H9 (cell line): ENCODE measurements around the gene ANTXR2. TPM values are rescaled to one million over a fixed set of nuclear protein-coding genes. Genes with fewer than 3 reads are reported as not detected.

Experiments used
- DNase-seq: peaks from one replicate; pipeline ENCODE4 v3.0.0-alpha.2; 2017
- H2AFZ ChIP-seq: one replicate; pipeline ENCODE4 v1.6.1; 2013; ENCODE audit warnings: mild to moderate bottlenecking, low read length, control low read depth, moderate library complexity
- H2AK5ac ChIP-seq: 2 replicates; pipeline ENCODE4 v1.6.1; 2013; ENCODE audit warnings: low read length, control low read depth, mixed read lengths; ENCODE audit not compliant: insufficient read length
- H2BK120ac ChIP-seq: one replicate; pipeline ENCODE4 v1.6.1; 2013; ENCODE audit warnings: low read depth, mild to moderate bottlenecking, low read length, control low read depth, inconsistent platforms; ENCODE audit not compliant: poor library complexity, severe bottlenecking
- H2BK12ac ChIP-seq: 2 replicates; pipeline ENCODE4 v1.6.1; 2013; ENCODE audit warnings: low read length, control low read depth, mixed read lengths, low read depth; ENCODE audit not compliant: insufficient read length
- H2BK15ac ChIP-seq: 2 replicates; pipeline ENCODE4 v1.6.1; 2013; ENCODE audit warnings: low read depth, low read length, control low read depth
- H2BK20ac ChIP-seq: one replicate; pipeline ENCODE4 v1.6.1; 2013; ENCODE audit warnings: low read depth, mild to moderate bottlenecking, low read length, control low read depth, inconsistent platforms; ENCODE audit not compliant: poor library complexity, severe bottlenecking
- H2BK5ac ChIP-seq: 2 replicates; pipeline ENCODE4 v1.6.1; 2013; ENCODE audit warnings: low read length, control low read depth, mixed read lengths; ENCODE audit not compliant: insufficient read length
- H3K14ac ChIP-seq: 2 replicates; pipeline ENCODE4 v1.6.1; 2013; ENCODE audit warnings: low read length, control low read depth; ENCODE audit not compliant: insufficient read depth
- H3K18ac ChIP-seq: 2 replicates; pipeline ENCODE4 v1.6.1; 2013; ENCODE audit warnings: low read depth, mild to moderate bottlenecking, mixed read lengths, low read length, control low read depth; ENCODE audit not compliant: insufficient read length
- H3K23ac ChIP-seq: 2 replicates; pipeline ENCODE4 v1.6.1; 2013; ENCODE audit warnings: low read length, control low read depth, mixed read lengths, low read depth; ENCODE audit not compliant: insufficient read length
- H3K23me2 ChIP-seq: 2 replicates; pipeline ENCODE4 v1.6.1; 2013; ENCODE audit warnings: low read depth, mild to moderate bottlenecking, mixed read lengths, low read length, control low read depth; ENCODE audit not compliant: insufficient read length, poor library complexity, severe bottlenecking
- H3K27ac ChIP-seq: 2 replicates; pipeline ENCODE4 v1.5.1; 2013; ENCODE audit warnings: low read length, control low read depth, mixed read lengths, low read depth; ENCODE audit not compliant: insufficient read length
- H3K27me3 ChIP-seq: 2 replicates; pipeline ENCODE4 v1.6.1; 2013; ENCODE audit warnings: low read length, control low read depth, inconsistent platforms; ENCODE audit not compliant: insufficient read depth
- H3K4ac ChIP-seq: 2 replicates; pipeline ENCODE4 v1.6.1; 2013; ENCODE audit warnings: low read depth, mild to moderate bottlenecking, control low read depth, inconsistent platforms, low read length, moderate library complexity
- H3K4me1 ChIP-seq: 2 replicates; pipeline ENCODE4 v1.6.1; 2013; ENCODE audit warnings: low read length, control low read depth, inconsistent platforms; ENCODE audit not compliant: insufficient read depth
- H3K4me2 ChIP-seq: 2 replicates; pipeline ENCODE4 v1.6.1; 2013; ENCODE audit warnings: low read length, control low read depth, mixed read lengths; ENCODE audit not compliant: insufficient read length, insufficient read depth
- H3K56ac ChIP-seq: 2 replicates; pipeline ENCODE4 v1.6.1; 2013; ENCODE audit warnings: low read depth, mild to moderate bottlenecking, mixed read lengths, low read length, control low read depth; ENCODE audit not compliant: insufficient read length
- H3K79me1 ChIP-seq: 2 replicates; pipeline ENCODE4 v1.6.1; 2013; ENCODE audit warnings: low read depth, mild to moderate bottlenecking, moderate library complexity, low read length, control low read depth, inconsistent platforms; ENCODE audit not compliant: insufficient read depth, poor library complexity, severe bottlenecking
- H3K79me2 ChIP-seq: 2 replicates; pipeline ENCODE4 v1.6.1; 2013; ENCODE audit warnings: low read length, control low read depth, inconsistent platforms; ENCODE audit not compliant: insufficient read depth
- H3K9ac ChIP-seq: 2 replicates; pipeline ENCODE4 v1.6.1; 2013; ENCODE audit warnings: low read length, control low read depth, mixed read lengths; ENCODE audit not compliant: insufficient read length; ENCODE audit errors: extremely low read depth
- H3K9me3 ChIP-seq: one replicate; pipeline ENCODE4 v1.6.1; 2013; ENCODE audit warnings: low read depth, low read length, inconsistent platforms; ENCODE audit not compliant: control insufficient read depth
- H3T11ph ChIP-seq: one replicate; pipeline ENCODE4 v1.6.1; 2013; ENCODE audit warnings: mild to moderate bottlenecking, low read length, control low read depth, inconsistent platforms
- H4K20me1 ChIP-seq: one replicate; pipeline ENCODE4 v1.6.1; 2013; ENCODE audit not compliant: control insufficient read depth, insufficient read length, insufficient read depth
- H4K5ac ChIP-seq: 2 replicates; pipeline ENCODE4 v1.6.1; 2013; ENCODE audit warnings: low read depth, mild to moderate bottlenecking, mixed read lengths, low read length, control low read depth; ENCODE audit not compliant: insufficient read length
- H4K8ac ChIP-seq: replicated peaks from 2 replicates; pipeline ENCODE4 v1.6.1; 2013; ENCODE audit warnings: low read length, control low read depth, mixed read lengths, low read depth; ENCODE audit not compliant: insufficient read length
- H4K91ac ChIP-seq: 2 replicates; pipeline ENCODE4 v1.6.1; 2013; ENCODE audit warnings: low read depth, mild to moderate bottlenecking, moderate library complexity, mixed read lengths, low read length, control low read depth; ENCODE audit not compliant: insufficient read length
- H3K27ac Mint-ChIP-seq, 3 experiments: 2 replicates in 2 of 3; 3 replicates in 1 of 3; pipeline ENCODE4 v1.8.0; 2020 to 2021; ENCODE audit warnings: mixed read lengths in 3 of 3, mild to moderate bottlenecking in 1 of 3, moderate library complexity in 1 of 3
- H3K27me3 Mint-ChIP-seq: 2 replicates; pipeline ENCODE4 v1.8.0; 2021; ENCODE audit warnings: low read depth, mild to moderate bottlenecking, moderate library complexity, mixed read lengths
- H3K36me3 Mint-ChIP-seq, 3 experiments: 2 replicates in 2 of 3; 3 replicates in 1 of 3; pipeline ENCODE4 v1.8.0; 2020 to 2021; ENCODE audit warnings: low read depth in 3 of 3, mixed read lengths in 3 of 3; ENCODE audit not compliant: insufficient read depth in 1 of 3
- H3K4me1 Mint-ChIP-seq, 2 experiments: 2 replicates each; pipeline ENCODE4 v1.8.0; 2020; ENCODE audit warnings: mixed read lengths in 2 of 2
- H3K4me3 Mint-ChIP-seq, 2 experiments: 2 replicates in 1 of 2; 3 replicates in 1 of 2; pipeline ENCODE4 v1.8.0; 2020 to 2021; ENCODE audit warnings: mild to moderate bottlenecking in 2 of 2, mixed read lengths in 2 of 2, moderate library complexity in 1 of 2
- H3K9me3 Mint-ChIP-seq, 2 experiments: 2 replicates in 1 of 2; 3 replicates in 1 of 2; pipeline ENCODE4 v1.8.0; 2020; ENCODE audit warnings: mild to moderate bottlenecking in 2 of 2, mixed read lengths in 2 of 2, moderate library complexity in 1 of 2
- WGBS: extraction: QIAGEN DNeasy Blood & Tissue Kit; methylation state at CpG from one replicate; pipeline ENCODE4 v1.1.7; 2013; ENCODE audit warnings: missing lambda C conversion rate, low lambda C conversion rate, mixed read lengths; ENCODE audit not compliant: insufficient read length; ENCODE audit errors: extremely low coverage; 5-methylcytosine and 5-hydroxymethylcytosine counted together
- total RNA-seq: library from RNA; stranded (reverse); gene quantifications from 2 replicates; pipeline ENCODE4 v1.2.1, GENCODE V29; 2021
- TF ChIP-seq, protein P1 (sequence below): fragments of 200-600 bp; sonication (generic); conservative IDR thresholded peaks from 3 replicates; pipeline ENCODE4 v1.8.0; 2021; ENCODE audit warnings: antibody characterized with exemption, mild to moderate bottlenecking

The ANTXR2 gene
- total RNA-seq, 1 experiment from 2014 or later, result 4.7 TPM

DNA sequence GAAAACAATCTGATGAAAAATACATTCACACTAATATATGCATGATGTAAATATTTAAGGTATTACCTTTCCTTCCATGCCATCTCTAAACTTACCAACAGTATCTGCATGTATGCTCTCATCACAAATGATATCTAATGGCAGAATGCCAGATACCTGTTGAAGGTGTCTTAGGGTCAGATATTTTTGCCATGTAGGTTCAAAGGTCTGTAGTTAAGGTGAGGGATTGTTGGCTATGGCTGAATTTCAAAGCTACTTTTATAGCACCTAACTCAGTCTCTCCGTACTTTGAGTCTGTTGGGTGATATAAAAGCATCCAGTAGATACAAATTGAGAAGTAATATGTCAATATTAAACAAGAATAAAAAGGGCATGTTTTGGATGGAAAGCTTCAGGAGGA lies 19.8 kb upstream of the ANTXR2 start:
- Histone ChIP-seq H3K79me1 (no peaks in the 10 kb centered on the region), H3K27me3 (no peaks in the 10 kb centered on the region), H4K8ac (no peak overlapping the region), H3K23ac (no peak overlapping the region), H3K79me2 (no peaks in the 10 kb centered on the region), H2AFZ (no peak overlapping the region), H3K4me2 (no peak overlapping the region), H3K27ac (no peak overlapping the region), H4K91ac (no peak overlapping the region), H3K9me3 (no peaks in the 10 kb centered on the region), H4K5ac (no peak overlapping the region), H3K4me1 (no peaks in the 10 kb centered on the region), H2BK120ac (no peak overlapping the region), H2AK5ac (no peak overlapping the region), H3K23me2 (no peaks in the 10 kb centered on the region), H3K9ac (no peak overlapping the region), H4K20me1 (no peaks in the 10 kb centered on the region), H2BK15ac (no peak overlapping the region), H2BK12ac (no peak overlapping the region), H2BK5ac (no peak overlapping the region), H3K4ac (no peak overlapping the region), H2BK20ac (no peak overlapping the region), H3K18ac (no peak overlapping the region), H3K14ac (no peak overlapping the region), H3T11ph (no peak overlapping the region), H3K56ac (no peak overlapping the region)
- no peaks in the 10 kb centered on the region for H3K36me3 Mint-ChIP-seq
- no CpG with 5 or more reads among the region's 1 CpG for WGBS
- H3K9me3 Mint-ChIP-seq, result no peaks in the 10 kb centered on the region
- H3K27ac Mint-ChIP-seq, result no peak overlapping the region
- H3K4me1 Mint-ChIP-seq, result no peaks in the 10 kb centered on the region
- H3K27me3 Mint-ChIP-seq, result peaks cover 8% of the 10 kb centered on the region
- H3K4me3 Mint-ChIP-seq, result no peak overlapping the region
- TF ChIP-seq, protein P1, sequence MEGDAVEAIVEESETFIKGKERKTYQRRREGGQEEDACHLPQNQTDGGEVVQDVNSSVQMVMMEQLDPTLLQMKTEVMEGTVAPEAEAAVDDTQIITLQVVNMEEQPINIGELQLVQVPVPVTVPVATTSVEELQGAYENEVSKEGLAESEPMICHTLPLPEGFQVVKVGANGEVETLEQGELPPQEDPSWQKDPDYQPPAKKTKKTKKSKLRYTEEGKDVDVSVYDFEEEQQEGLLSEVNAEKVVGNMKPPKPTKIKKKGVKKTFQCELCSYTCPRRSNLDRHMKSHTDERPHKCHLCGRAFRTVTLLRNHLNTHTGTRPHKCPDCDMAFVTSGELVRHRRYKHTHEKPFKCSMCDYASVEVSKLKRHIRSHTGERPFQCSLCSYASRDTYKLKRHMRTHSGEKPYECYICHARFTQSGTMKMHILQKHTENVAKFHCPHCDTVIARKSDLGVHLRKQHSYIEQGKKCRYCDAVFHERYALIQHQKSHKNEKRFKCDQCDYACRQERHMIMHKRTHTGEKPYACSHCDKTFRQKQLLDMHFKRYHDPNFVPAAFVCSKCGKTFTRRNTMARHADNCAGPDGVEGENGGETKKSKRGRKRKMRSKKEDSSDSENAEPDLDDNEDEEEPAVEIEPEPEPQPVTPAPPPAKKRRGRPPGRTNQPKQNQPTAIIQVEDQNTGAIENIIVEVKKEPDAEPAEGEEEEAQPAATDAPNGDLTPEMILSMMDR, result no peak
- DNase-seq, result no peak
